WERI-Rb-1 (cell line): ENCODE data around the gene CALCB.

Source experiments
- DNase-seq: peaks from one replicate; pipeline ENCODE4 v3.0.0-alpha.2; 2020
- H3K27ac ChIP-seq: fragments of 250-450 bp; sonication (Bioruptor Pico); 2 replicates; pipeline ENCODE4 v1.5.1; 2020; ENCODE audit warnings: mild to moderate bottlenecking, moderate library complexity
- H3K27me3 ChIP-seq: fragments of 250-450 bp; sonication (Bioruptor Pico); 2 replicates; pipeline ENCODE4 v1.5.1; 2021; ENCODE audit warnings: mild to moderate bottlenecking, low read depth, moderate library complexity; ENCODE audit not compliant: insufficient read depth, severe bottlenecking
- H3K36me3 ChIP-seq: fragments of 250-450 bp; sonication (Bioruptor Pico); 2 replicates; pipeline ENCODE4 v1.5.1; 2020; ENCODE audit warnings: mild to moderate bottlenecking, moderate library complexity
- H3K4me3 ChIP-seq: 2 replicates; pipeline ENCODE4 v1.5.1; 2011; ENCODE audit warnings: low read depth, mild to moderate bottlenecking, control low read depth, low read length
- H3K9me3 ChIP-seq: fragments of 250-450 bp; sonication (Bioruptor Pico); 2 replicates; pipeline ENCODE4 v1.5.1; 2021; ENCODE audit warnings: mild to moderate bottlenecking, moderate library complexity; ENCODE audit not compliant: severe bottlenecking
- CTCF ChIP-seq: IDR thresholded peaks from 2 replicates; pipeline ENCODE4 v1.5.1; 2011; ENCODE audit warnings: low read depth, mild to moderate bottlenecking, control low read depth, inconsistent platforms, low read length

The CALCB gene

DNA sequence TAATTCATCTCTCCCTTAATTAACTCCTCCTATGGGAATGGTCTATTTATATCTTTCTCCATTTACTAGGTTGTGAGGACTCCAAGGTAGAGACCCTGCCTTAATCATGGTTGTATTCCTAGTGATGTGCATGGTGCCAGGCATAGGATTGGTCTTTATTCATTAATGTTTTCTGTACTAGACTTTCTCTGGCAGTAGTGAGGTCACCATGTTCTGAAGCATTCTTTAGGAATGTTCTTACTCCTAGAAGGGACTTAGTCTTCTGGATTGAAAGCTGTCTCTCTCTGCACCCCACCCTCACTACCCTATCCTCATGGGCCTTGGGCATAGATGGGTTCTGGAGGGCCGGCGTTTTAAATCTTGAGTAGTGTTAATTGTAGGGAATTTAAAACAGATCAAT is 30.8 kb downstream of the CALCB start:
- Histone ChIP-seq H3K27me3 (peaks cover 76% of the 10 kb centered on the region), H3K4me3 (no peak overlapping the region), H3K27ac (no peak overlapping the region), H3K9me3 (no peaks in the 10 kb centered on the region), H3K36me3 (no peaks in the 10 kb centered on the region)
- TF ChIP-seq CTCF: no peak
- DNase-seq: no peak

GRCh38 chr11:15106201-15106965 is 33.0 kb downstream of the CALCB start:
- Histone ChIP-seq H3K27me3 (peaks cover 76% of the 10 kb centered on the region), H3K4me3 (no peak overlapping the region), H3K9me3 (no peaks in the 10 kb centered on the region), H3K27ac (no peak overlapping the region), H3K36me3 (no peaks in the 10 kb centered on the region)
- TF ChIP-seq CTCF: no peak
- no peak for DNase-seq

DNA sequence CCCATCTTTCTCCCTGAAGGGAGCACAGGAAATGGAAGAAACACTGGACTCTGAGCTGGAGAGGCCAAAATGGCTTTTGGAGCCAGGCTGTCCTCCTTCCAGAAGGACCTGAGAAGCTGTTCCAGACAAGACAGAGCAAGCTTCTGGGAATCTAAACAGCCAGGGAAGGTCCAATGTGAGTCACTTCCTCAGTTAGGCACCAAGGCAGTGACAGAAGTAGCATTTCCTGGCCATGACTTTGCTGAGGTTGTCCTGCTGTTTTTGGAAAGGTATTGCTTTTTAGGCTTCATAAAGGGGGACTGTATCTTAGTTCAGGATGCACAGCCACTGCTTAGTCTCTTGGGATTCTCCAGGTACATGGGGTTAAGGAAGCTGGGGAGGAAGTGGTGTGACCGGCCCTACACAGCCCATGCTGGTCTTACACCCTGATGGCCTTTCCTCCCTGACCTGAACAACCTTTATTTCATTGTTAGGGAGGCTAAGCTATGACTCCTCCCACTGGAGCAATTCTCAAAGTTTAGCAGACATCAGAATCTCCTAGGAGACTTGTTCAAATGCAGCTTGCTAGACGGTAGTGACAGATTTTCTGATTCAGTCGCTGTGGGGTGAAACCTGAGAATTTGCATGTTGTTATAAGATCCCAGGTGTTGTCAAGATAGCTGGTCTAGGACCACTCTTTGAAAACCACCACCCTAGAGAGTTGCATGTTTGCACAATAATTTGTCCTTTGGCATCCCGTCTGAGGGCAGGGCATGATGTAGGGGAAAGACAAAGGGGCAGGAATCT is 34.5 kb downstream of the CALCB start:
- no peaks in the 10 kb centered on the region for H3K36me3 ChIP-seq
- peaks cover 85% of the 10 kb centered on the region for H3K27me3 ChIP-seq
- TF ChIP-seq CTCF: no peak
- H3K4me3 ChIP-seq: no peak overlapping the region
- DNase-seq: no peak
- no peaks in the 10 kb centered on the region for H3K9me3 ChIP-seq
- no peak overlapping the region for H3K27ac ChIP-seq

DNA sequence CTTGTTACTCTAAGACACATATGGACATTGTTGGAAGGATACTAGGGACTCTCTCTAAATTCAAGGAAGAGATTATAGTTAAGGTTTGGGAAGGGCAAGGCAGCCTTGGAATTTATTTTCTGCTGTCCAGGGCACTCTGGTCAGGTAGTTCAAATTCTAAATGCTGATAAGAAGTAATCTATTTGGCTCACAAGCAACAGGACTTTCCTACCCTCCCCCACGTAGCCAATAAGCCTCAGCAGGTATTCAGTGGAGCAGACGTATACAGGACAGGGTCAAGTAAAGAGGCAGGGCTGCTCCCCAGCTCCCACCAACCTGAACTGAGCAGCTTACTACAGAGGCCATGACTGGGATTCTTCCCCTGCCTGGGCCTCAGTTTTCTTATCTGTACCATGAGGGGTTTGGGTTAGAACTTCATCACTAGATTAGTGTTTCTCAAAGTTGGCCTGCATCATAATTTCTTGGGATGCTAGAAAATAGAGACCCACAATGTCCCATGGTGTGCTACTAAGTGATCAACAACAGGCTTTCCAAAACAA is 35.3 kb downstream of the CALCB start:
- no peak for TF ChIP-seq CTCF

GRCh38 chr11:15109602-15110001 is 36.2 kb downstream of the CALCB start:
- Histone ChIP-seq H3K27ac (no peak overlapping the region), H3K27me3 (peaks cover 83% of the 10 kb centered on the region), H3K36me3 (no peaks in the 10 kb centered on the region), H3K9me3 (peaks cover 2% of the 10 kb centered on the region), H3K4me3 (no peak overlapping the region)
- TF ChIP-seq CTCF: no peak
- DNase-seq: no peak

More for the DNA sequence above, 35.3 kb downstream of the CALCB start:
- no peak for DNase-seq
- H3K27me3 ChIP-seq: peaks cover 85% of the 10 kb centered on the region
- H3K27ac ChIP-seq: no peak overlapping the region
- H3K36me3 ChIP-seq: no peaks in the 10 kb centered on the region
- H3K9me3 ChIP-seq: peaks cover 2% of the 10 kb centered on the region
- no peak overlapping the region for H3K4me3 ChIP-seq
